Naive thymus-derived CD4-positive, alpha-beta T cell (primary cell): ENCODE results near the gene SDS. TPM values are rescaled to one million over a fixed set of nuclear protein-coding genes. Genes with fewer than 3 reads are reported as not detected.

Source experiments
- ATAC-seq: fragments of 150-1000 bp; cut with Tn5 transposase; 2 replicates; pipeline ENCODE4 v1.10.0; 2021; ENCODE audit warnings: mild to moderate bottlenecking, moderate library complexity
- CTCF ChIA-PET: fragments of 350-600 bp; sonication (Branson Sonifier 250); formaldehyde crosslinking; loops from one replicate; lab custom pipeline; 2021; ENCODE audit warnings: antibody characterized with exemption; lab: Charles Lee
- POLR2A ChIA-PET: fragments of 350-600 bp; sonication (Branson Sonifier 250); formaldehyde crosslinking; loops from one replicate; lab custom pipeline; 2021; ENCODE audit warnings: antibody characterized with exemption, inconsistent platforms; lab: Charles Lee
- DNase-seq, 9 donors: peaks; one replicate each; pipeline versions ENCODE4 v3.0.0 to v3.0.0-alpha.2; 2020 to 2022; ENCODE audit warnings: mixed read lengths in 1 of 9
- H3K27ac ChIP-seq: one replicate; pipeline ENCODE4 v1.7.0; 2013; ENCODE audit warnings: mild to moderate bottlenecking, low read depth, low read length, moderate library complexity
- H3K27me3 ChIP-seq, 2 donors: one replicate each; pipeline ENCODE4 v1.7.0; 2013; ENCODE audit warnings: low read length in 2 of 2, mild to moderate bottlenecking in 2 of 2, moderate library complexity in 2 of 2; ENCODE audit not compliant: control insufficient read depth in 2 of 2, insufficient read depth in 2 of 2
- H3K36me3 ChIP-seq, 3 experiments: 1 replicate in 2 of 3; 2 replicates in 1 of 3; pipeline ENCODE4 v1.7.0; 2013; ENCODE audit warnings: low read length in 3 of 3, mild to moderate bottlenecking in 3 of 3, moderate library complexity in 1 of 3; ENCODE audit not compliant: insufficient read depth in 3 of 3, control insufficient read depth in 2 of 3
- H3K4me1 ChIP-seq, 2 donors: one replicate each; pipeline ENCODE4 v1.7.0; 2013; ENCODE audit warnings: low read length in 2 of 2, mild to moderate bottlenecking in 2 of 2, moderate library complexity in 1 of 2; ENCODE audit not compliant: control insufficient read depth in 2 of 2, insufficient read depth in 2 of 2
- H3K4me3 ChIP-seq: 2 replicates; pipeline ENCODE4 v1.7.0; 2013; ENCODE audit warnings: mild to moderate bottlenecking, low read length
- H3K9me3 ChIP-seq, 3 experiments: 1 replicate in 2 of 3; 2 replicates in 1 of 3; pipeline ENCODE4 v1.7.0; 2013; ENCODE audit warnings: low read length in 3 of 3; ENCODE audit not compliant: control insufficient read depth in 2 of 3
- H3K27ac Mint-ChIP-seq, 9 donors: one replicate each; pipeline ENCODE4 v1.8.0; 2020 to 2022; ENCODE audit warnings: mixed read lengths in 9 of 9, mild to moderate bottlenecking in 8 of 9, moderate library complexity in 5 of 9, inconsistent platforms in 2 of 9
- H3K27me3 Mint-ChIP-seq, 5 donors: one replicate each; pipeline ENCODE4 v1.8.0; 2021 to 2022; ENCODE audit warnings: mixed read lengths in 5 of 5, mild to moderate bottlenecking in 1 of 5
- H3K36me3 Mint-ChIP-seq, 5 donors: one replicate each; pipeline ENCODE4 v1.8.0; 2020 to 2022; ENCODE audit warnings: mixed read lengths in 5 of 5, mild to moderate bottlenecking in 3 of 5, inconsistent platforms in 1 of 5
- H3K4me1 Mint-ChIP-seq, 7 donors: one replicate each; pipeline ENCODE4 v1.8.0; 2020 to 2022; ENCODE audit warnings: mixed read lengths in 7 of 7, mild to moderate bottlenecking in 3 of 7, inconsistent platforms in 1 of 7
- H3K4me3 Mint-ChIP-seq, 10 donors: one replicate each; pipeline ENCODE4 v1.8.0; 2020 to 2022; ENCODE audit warnings: mild to moderate bottlenecking in 10 of 10, mixed read lengths in 10 of 10, moderate library complexity in 6 of 10, inconsistent platforms in 2 of 10
- H3K9me3 Mint-ChIP-seq, 11 donors: one replicate each; pipeline ENCODE4 v1.8.0; 2020 to 2022; ENCODE audit warnings: mixed read lengths in 11 of 11, mild to moderate bottlenecking in 4 of 11, inconsistent platforms in 1 of 11, moderate library complexity in 1 of 11
- intact Hi-C, 2 donors: fragments of 100-400 bp; cut with micrococcal nuclease; formaldehyde crosslinking; loops; one replicate each; pipeline ENCODE4 v1.15.1; 2023
- polyA plus RNA-seq, 2 donors: library from polyadenylated mRNA; unstranded; fragments of 300-500 nt; fragmentation: Illumina TruSeq; gene quantifications; one replicate each; pipeline ENCODE4 v1.2.3, GENCODE V29; 2021
- total RNA-seq, 6 experiments: library from RNA in 5 of 6; stranded (reverse) in 5 of 6; gene quantifications; 1 replicate in 5 of 6; 2 replicates in 1 of 6; pipeline ENCODE4 v1.2.3 and lab custom pipeline; 2021 to 2026

SDS gene
- total and polyA plus RNA-seq, 7 experiments from 2014 or later = 0.51 to 1.3 (median 0.76) TPM; not detected in 4

- H3K27me3 ChIP-seq = no peaks in the 10 kb centered on the region
- no peaks in the 10 kb centered on the region for H3K4me1 ChIP-seq
- no peaks in the 10 kb centered on the region for H3K4me1 Mint-ChIP-seq
- no peaks in the 10 kb centered on the region for H3K36me3 ChIP-seq
- CTCF ChIA-PET = no interaction called here
- no peaks in the 10 kb centered on the region for H3K9me3 ChIP-seq
- no peaks in the 10 kb centered on the region for H3K36me3 Mint-ChIP-seq
- POLR2A ChIA-PET = no interaction called here
- H3K4me3 ChIP-seq = no peak overlapping the region
- H3K4me3 Mint-ChIP-seq = no peak overlapping the region
- H3K9me3 Mint-ChIP-seq = peaks cover 0 to 2% (median 0%) of the 10 kb centered on the region in 11 donors
- intact Hi-C loops = no loop called here
- DNase-seq (no peak), ATAC-seq (no peak)
- H3K27ac ChIP-seq = no peak overlapping the region
- H3K27ac Mint-ChIP-seq = no peak overlapping the region
- peaks cover 0 to 12% (median 2%) of the 10 kb centered on the region in 5 donors for H3K27me3 Mint-ChIP-seq
These were observed 35.0 kb upstream of the SDS start for GRCh38 chr12:113438523-113439300.

GRCh38 chr12:113437729-113438100, 34.0 kb upstream of the SDS start:
- no peak for ATAC-seq
- Mint-ChIP-seq H3K36me3 (no peaks in the 10 kb centered on the region), H3K4me1 (no peaks in the 10 kb centered on the region), H3K4me3 (no peak overlapping the region), H3K27me3 (peaks cover 0 to 12% (median under 1%) of the 10 kb centered on the region in 5 donors), H3K9me3 (no peaks in the 10 kb centered on the region), H3K27ac (no peak overlapping the region)
- H3K27ac ChIP-seq = no peak overlapping the region
- H3K4me3 ChIP-seq = no peak overlapping the region
- no peak for DNase-seq
- no peaks in the 10 kb centered on the region for H3K9me3 ChIP-seq
- H3K4me1 ChIP-seq = no peaks in the 10 kb centered on the region
- H3K27me3 ChIP-seq = no peaks in the 10 kb centered on the region
- intact Hi-C loops = no loop called here
- CTCF ChIA-PET = no interaction called here
- H3K36me3 ChIP-seq = no peaks in the 10 kb centered on the region
- POLR2A ChIA-PET = no interaction called here

GRCh38 chr12:113436993-113437728, 33.5 kb upstream of the SDS start:
- ChIA-PET CTCF (no interaction called here), POLR2A (no interaction called here)
- DNase-seq (no peak), ATAC-seq (no peak)
- no peaks in the 10 kb centered on the region for H3K4me1 ChIP-seq
- Mint-ChIP-seq H3K4me1 (peaks cover 0 to under 1% (median 0%) of the 10 kb centered on the region in 7 donors), H3K9me3 (no peaks in the 10 kb centered on the region), H3K27me3 (peaks cover 0 to 12% (median 4%) of the 10 kb centered on the region in 5 donors), H3K4me3 (no peak overlapping the region), H3K36me3 (no peaks in the 10 kb centered on the region), H3K27ac (no peak overlapping the region)
- H3K9me3 ChIP-seq = no peaks in the 10 kb centered on the region
- H3K27ac ChIP-seq = no peak overlapping the region
- H3K4me3 ChIP-seq = no peak overlapping the region
- intact Hi-C loops = no loop called here
- no peaks in the 10 kb centered on the region for H3K27me3 ChIP-seq
- H3K36me3 ChIP-seq = no peaks in the 10 kb centered on the region

- Histone ChIP-seq H3K27ac (no peak overlapping the region), H3K36me3 (no peaks in the 10 kb centered on the region), H3K9me3 (no peaks in the 10 kb centered on the region), H3K4me3 (no peak overlapping the region), H3K27me3 (no peaks in the 10 kb centered on the region), H3K4me1 (no peaks in the 10 kb centered on the region)
- Mint-ChIP-seq H3K27me3 (peaks cover 0 to 12% (median 4%) of the 10 kb centered on the region in 5 donors), H3K27ac (no peak overlapping the region), H3K4me1 (peaks cover 0 to 2% (median 0%) of the 10 kb centered on the region in 7 donors), H3K4me3 (no peak overlapping the region), H3K9me3 (no peaks in the 10 kb centered on the region), H3K36me3 (no peaks in the 10 kb centered on the region)
- ChIA-PET CTCF (no interaction called here), POLR2A (no interaction called here)
- DNase-seq (no peak), ATAC-seq (no peak)
- intact Hi-C loops = no loop called here
These were observed 32.9 kb upstream of the SDS start for GRCh38 chr12:113436586-113436985.

GRCh38 chr12:113435367-113435766, 31.7 kb upstream of the SDS start:
- ATAC-seq (no peak), DNase-seq (no peak)
- H3K4me1 Mint-ChIP-seq = peaks cover 0 to 2% (median 0%) of the 10 kb centered on the region in 7 donors
- H3K27me3 Mint-ChIP-seq = peaks cover 0 to 19% (median 4%) of the 10 kb centered on the region in 5 donors
- Histone ChIP-seq H3K27ac (no peak overlapping the region), H3K4me1 (no peaks in the 10 kb centered on the region), H3K4me3 (no peak overlapping the region), H3K36me3 (no peaks in the 10 kb centered on the region), H3K9me3 (no peaks in the 10 kb centered on the region), H3K27me3 (no peaks in the 10 kb centered on the region)
- no peak overlapping the region for H3K4me3 Mint-ChIP-seq
- intact Hi-C loops = no loop called here
- CTCF ChIA-PET = no interaction called here
- H3K9me3 Mint-ChIP-seq = no peaks in the 10 kb centered on the region
- H3K27ac Mint-ChIP-seq = no peak overlapping the region
- POLR2A ChIA-PET = no interaction called here
- H3K36me3 Mint-ChIP-seq = no peaks in the 10 kb centered on the region

GRCh38 chr12:113432986-113433385, 29.3 kb upstream of the SDS start:
- Mint-ChIP-seq H3K4me3 (no peak overlapping the region), H3K27ac (no peak overlapping the region), H3K36me3 (no peaks in the 10 kb centered on the region), H3K27me3 (peaks cover 0 to 31% (median 4%) of the 10 kb centered on the region in 5 donors), H3K9me3 (peaks cover 0 to 3% (median 0%) of the 10 kb centered on the region in 11 donors), H3K4me1 (peaks cover 0 to 2% (median 0%) of the 10 kb centered on the region in 7 donors)
- Histone ChIP-seq H3K9me3 (no peaks in the 10 kb centered on the region), H3K36me3 (no peaks in the 10 kb centered on the region), H3K27ac (no peak overlapping the region), H3K4me1 (no peaks in the 10 kb centered on the region), H3K27me3 (no peaks in the 10 kb centered on the region), H3K4me3 (no peak overlapping the region)
- ChIA-PET CTCF (no interaction called here), POLR2A (no interaction called here)
- ATAC-seq (no peak), DNase-seq (no peak)
- intact Hi-C loops = no loop called here
